ENCODE data around the gene EIF4EBP2. TPM values are rescaled to one million over a fixed set of nuclear protein-coding genes. Genes with fewer than 3 reads are reported as not detected.
A peak's percentile ranks its signal among the peaks of the same experiment; 100 is the strongest.

The EIF4EBP2 gene
- total RNA-seq, 1 experiment from 2014 or later: 78.0 TPM

DNA sequence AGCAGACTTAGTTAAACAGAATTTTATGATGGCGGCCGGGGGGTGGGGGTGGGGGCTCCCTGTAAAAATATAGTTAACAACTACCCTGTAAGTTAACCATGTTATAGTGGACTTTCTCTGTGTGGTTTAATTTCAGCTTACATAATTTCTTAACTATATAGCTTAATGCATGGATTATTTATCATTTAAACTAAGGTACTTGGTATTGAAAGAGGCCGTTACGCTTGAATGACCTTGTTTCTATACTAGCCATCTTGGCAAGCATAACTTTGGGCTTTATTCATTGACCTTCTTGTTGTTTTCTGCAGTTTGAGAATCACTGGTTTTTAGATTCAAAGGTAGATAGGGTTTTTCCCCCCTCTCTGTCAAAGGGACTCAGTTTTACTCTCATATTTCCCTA, 8.4 kb downstream of the EIF4EBP2 start:
- Histone ChIP-seq H3K4me1 (ENCODE audit: low read length) (peaks cover 49% of the 10 kb centered on the region), H3K79me2 (ENCODE audit: low read length) (peaks cover 92% of the 10 kb centered on the region), H3K4me3 (ENCODE audit: low read length) (no peak overlapping the region), H2AFZ (ENCODE audit: low read length) (no peak overlapping the region), H3K27ac (ENCODE audit: low read length) (no peak overlapping the region), H3K9me2 (replicated peaks; ENCODE audit: insufficient read depth, low read length) (no peaks in the 10 kb centered on the region), H3K9me3 (ENCODE audit: low read length) (no peaks in the 10 kb centered on the region), H4K20me1 (ENCODE audit: insufficient read depth, low read depth, low read length) (peaks cover 14% of the 10 kb centered on the region), H3K4me2 (ENCODE audit: low read depth, low read length, poor library complexity, severe bottlenecking) (peak overlapping the region; percentile 14), H3K27me3 (ENCODE audit: low read length) (no peaks in the 10 kb centered on the region), H3K9ac (ENCODE audit: low read length) (no peak overlapping the region), H3K36me3 (ENCODE audit: insufficient read depth, low read length) (no peaks in the 10 kb centered on the region)
- no peak for DNase-seq

DNA sequence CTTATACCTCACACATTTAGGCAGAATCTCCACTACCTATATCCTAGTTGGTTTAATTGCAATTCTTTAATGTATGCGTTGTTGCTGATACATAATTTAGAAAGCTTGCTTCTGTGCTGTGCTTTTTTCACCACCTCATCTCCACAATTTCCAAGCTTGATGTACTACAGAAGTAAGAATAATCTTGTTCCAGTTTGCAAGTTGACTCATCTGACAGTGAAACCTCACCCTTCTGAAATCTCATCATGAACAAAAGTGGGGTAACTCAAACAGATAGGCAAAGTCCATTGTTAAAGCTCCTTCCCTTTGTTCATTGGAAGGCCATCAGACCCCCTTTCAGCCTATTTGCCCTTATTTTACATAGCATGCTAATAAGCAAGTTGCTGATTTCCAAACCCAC, 13.6 kb downstream of the EIF4EBP2 start:
- Histone ChIP-seq H3K9ac (ENCODE audit: low read length) (no peak overlapping the region), H2AFZ (ENCODE audit: low read length) (no peak overlapping the region), H3K79me2 (ENCODE audit: low read length) (peaks cover 61% of the 10 kb centered on the region), H3K4me1 (ENCODE audit: low read length) (peaks cover 25% of the 10 kb centered on the region), H3K4me3 (ENCODE audit: low read length) (no peak overlapping the region), H3K9me2 (replicated peaks; ENCODE audit: insufficient read depth, low read length) (no peaks in the 10 kb centered on the region), H3K36me3 (ENCODE audit: insufficient read depth, low read length) (peaks cover 24% of the 10 kb centered on the region; the same call in 1 of the 2 replicates), H3K27ac (ENCODE audit: low read length) (no peak overlapping the region), H3K27me3 (ENCODE audit: low read length) (no peaks in the 10 kb centered on the region), H4K20me1 (ENCODE audit: insufficient read depth, low read depth, low read length) (peaks cover 12% of the 10 kb centered on the region; the same call in 1 of the 2 replicates), H3K4me2 (ENCODE audit: low read depth, low read length, poor library complexity, severe bottlenecking) (no peak overlapping the region), H3K9me3 (ENCODE audit: low read length) (no peaks in the 10 kb centered on the region)
- no peak for DNase-seq

DNA sequence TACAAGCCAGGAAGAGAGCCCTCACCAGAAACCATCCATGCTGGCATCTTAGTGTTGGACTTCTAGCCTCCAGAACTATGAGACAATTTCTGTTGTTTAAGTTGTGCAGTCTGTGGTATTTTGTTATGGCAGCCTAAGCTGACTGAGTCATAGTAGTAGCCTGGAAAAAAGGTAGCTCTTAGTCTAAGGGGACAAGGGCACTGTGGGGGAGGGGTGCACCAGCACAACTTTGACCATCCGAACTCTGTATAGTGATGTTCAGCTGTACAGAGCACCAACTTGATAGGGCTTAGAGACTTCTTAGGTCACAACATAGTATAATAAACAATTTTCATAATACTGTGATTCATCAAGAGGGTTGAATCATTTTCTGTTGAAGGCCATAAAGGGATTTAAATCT, 14.3 kb downstream of the EIF4EBP2 start:
- Histone ChIP-seq H3K4me1 (ENCODE audit: low read length) (peaks cover 22% of the 10 kb centered on the region), H3K4me3 (ENCODE audit: low read length) (no peak overlapping the region), H2AFZ (ENCODE audit: low read length) (no peak overlapping the region), H3K9ac (ENCODE audit: low read length) (no peak overlapping the region), H3K9me2 (replicated peaks; ENCODE audit: insufficient read depth, low read length) (no peaks in the 10 kb centered on the region), H3K36me3 (ENCODE audit: insufficient read depth, low read length) (peaks cover 27% of the 10 kb centered on the region; the same call in 1 of the 2 replicates), H3K4me2 (ENCODE audit: low read depth, low read length, poor library complexity, severe bottlenecking) (no peak overlapping the region), H3K27ac (ENCODE audit: low read length) (no peak overlapping the region), H3K79me2 (ENCODE audit: low read length) (peaks cover 55% of the 10 kb centered on the region), H3K9me3 (ENCODE audit: low read length) (no peaks in the 10 kb centered on the region), H4K20me1 (ENCODE audit: insufficient read depth, low read depth, low read length) (peaks cover 12% of the 10 kb centered on the region; the same call in 1 of the 2 replicates), H3K27me3 (ENCODE audit: low read length) (no peaks in the 10 kb centered on the region)
- no peak for DNase-seq

DNA sequence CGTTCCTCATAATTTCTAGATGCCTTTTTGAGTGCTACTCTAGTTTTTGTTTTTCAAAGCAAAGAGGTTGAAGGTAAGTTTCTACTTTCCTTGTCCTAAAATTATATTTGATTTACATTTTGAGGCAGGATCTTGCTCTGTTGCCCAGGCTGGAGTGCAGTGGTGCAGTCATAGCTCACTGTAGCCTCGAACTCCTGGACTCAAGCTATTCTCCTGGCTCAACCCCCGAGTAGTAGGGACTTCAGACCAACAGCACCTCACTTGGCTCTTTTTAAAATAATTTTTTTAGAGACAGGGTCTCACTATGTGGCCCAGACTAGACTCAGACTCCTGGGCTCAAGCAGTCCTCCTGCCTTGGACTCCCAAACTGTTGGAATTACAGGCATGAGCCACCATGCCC, 14.8 kb downstream of the EIF4EBP2 start:
- H3K9me2 ChIP-seq (replicated peaks; ENCODE audit: insufficient read depth, low read length): no peaks in the 10 kb centered on the region
- no peak for DNase-seq
- H4K20me1 ChIP-seq (ENCODE audit: insufficient read depth, low read depth, low read length): peaks cover 12% of the 10 kb centered on the region

DNA sequence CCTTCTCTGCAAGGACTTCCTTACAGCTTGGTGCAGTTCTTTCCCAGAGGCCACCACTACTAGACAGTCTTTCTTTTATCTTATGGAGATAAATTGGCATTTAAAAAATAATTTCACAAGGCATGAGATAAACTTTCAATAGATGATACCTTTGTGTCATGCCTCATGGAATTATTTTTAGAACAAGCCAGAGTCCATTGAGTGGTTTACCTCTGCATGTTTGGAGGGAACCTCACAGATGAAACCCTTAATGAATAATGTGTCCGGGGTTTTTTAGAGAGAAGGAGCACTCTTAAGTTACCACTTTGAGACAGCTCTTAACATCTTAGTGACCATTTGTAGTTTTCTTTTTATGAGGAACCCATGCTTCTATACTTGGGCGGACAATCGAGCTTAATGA, 20.4 kb downstream of the EIF4EBP2 start:
- no peak overlapping the region for H3K27ac ChIP-seq (ENCODE audit: low read length)
- no peak overlapping the region for H2AFZ ChIP-seq (ENCODE audit: low read length)
- no peak overlapping the region for H3K4me3 ChIP-seq (ENCODE audit: low read length)
- no peaks in the 10 kb centered on the region for H3K4me1 ChIP-seq (ENCODE audit: low read length)
- H3K9me3 ChIP-seq (ENCODE audit: low read length): no peaks in the 10 kb centered on the region
- H3K4me2 ChIP-seq (ENCODE audit: low read depth, low read length, poor library complexity, severe bottlenecking): no peak overlapping the region
- H3K9ac ChIP-seq (ENCODE audit: low read length): no peak overlapping the region
- no peaks in the 10 kb centered on the region for H3K27me3 ChIP-seq (ENCODE audit: low read length)
- H3K79me2 ChIP-seq (ENCODE audit: low read length): no peaks in the 10 kb centered on the region
- peaks cover 4% of the 10 kb centered on the region for H4K20me1 ChIP-seq (ENCODE audit: insufficient read depth, low read depth, low read length)
- no peaks in the 10 kb centered on the region for H3K9me2 ChIP-seq (replicated peaks; ENCODE audit: insufficient read depth, low read length)
- H3K36me3 ChIP-seq (ENCODE audit: insufficient read depth, low read length): peaks cover 83% of the 10 kb centered on the region; the same call in 1 of the 2 replicates
- no peak for DNase-seq

More for the DNA sequence above, 14.8 kb downstream of the EIF4EBP2 start:
- H3K9me3 ChIP-seq (ENCODE audit: low read length): no peaks in the 10 kb centered on the region
- peaks cover 50% of the 10 kb centered on the region for H3K79me2 ChIP-seq (ENCODE audit: low read length)
- no peak overlapping the region for H3K4me2 ChIP-seq (ENCODE audit: low read depth, low read length, poor library complexity, severe bottlenecking)
- no peak overlapping the region for H3K9ac ChIP-seq (ENCODE audit: low read length)
- no peak overlapping the region for H2AFZ ChIP-seq (ENCODE audit: low read length)
- no peak overlapping the region for H3K4me3 ChIP-seq (ENCODE audit: low read length)
- no peaks in the 10 kb centered on the region for H3K27me3 ChIP-seq (ENCODE audit: low read length)
- peaks cover 32% of the 10 kb centered on the region; the same call in 1 of the 2 replicates for H3K36me3 ChIP-seq (ENCODE audit: insufficient read depth, low read length)
- H3K4me1 ChIP-seq (ENCODE audit: low read length): peaks cover 22% of the 10 kb centered on the region
- H3K27ac ChIP-seq (ENCODE audit: low read length): no peak overlapping the region

DNA sequence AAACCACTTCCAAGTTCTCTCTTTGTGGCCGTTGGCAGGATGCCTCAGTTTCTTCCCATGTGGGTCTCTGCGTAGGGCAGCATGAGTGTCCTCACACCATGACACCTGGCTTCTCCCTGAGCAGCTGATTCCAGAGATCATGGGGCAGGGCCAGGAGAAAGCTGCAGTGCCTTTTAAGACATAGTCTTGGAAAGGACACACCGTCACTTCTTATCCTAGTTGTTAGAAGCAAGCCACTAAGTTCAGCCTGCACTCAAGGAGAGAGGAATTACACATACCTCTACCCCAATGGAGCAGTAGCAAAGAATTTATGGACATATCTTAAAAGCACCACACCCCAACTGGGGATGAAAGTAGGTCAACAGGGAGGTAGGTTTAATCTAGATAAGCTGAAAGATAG, 21.2 kb downstream of the EIF4EBP2 start:
- DNase-seq: no peak
- Histone ChIP-seq H3K4me1 (ENCODE audit: low read length) (no peaks in the 10 kb centered on the region), H3K4me3 (ENCODE audit: low read length) (no peak overlapping the region), H3K4me2 (ENCODE audit: low read depth, low read length, poor library complexity, severe bottlenecking) (no peak overlapping the region), H3K79me2 (ENCODE audit: low read length) (no peaks in the 10 kb centered on the region), H3K27ac (ENCODE audit: low read length) (no peak overlapping the region), H2AFZ (ENCODE audit: low read length) (no peak overlapping the region), H3K9me2 (replicated peaks; ENCODE audit: insufficient read depth, low read length) (no peaks in the 10 kb centered on the region), H3K36me3 (ENCODE audit: insufficient read depth, low read length) (peaks cover 78% of the 10 kb centered on the region), H3K9me3 (ENCODE audit: low read length) (no peaks in the 10 kb centered on the region), H4K20me1 (ENCODE audit: insufficient read depth, low read depth, low read length) (peaks cover 4% of the 10 kb centered on the region), H3K27me3 (ENCODE audit: low read length) (no peaks in the 10 kb centered on the region), H3K9ac (ENCODE audit: low read length) (no peak overlapping the region)

DNA sequence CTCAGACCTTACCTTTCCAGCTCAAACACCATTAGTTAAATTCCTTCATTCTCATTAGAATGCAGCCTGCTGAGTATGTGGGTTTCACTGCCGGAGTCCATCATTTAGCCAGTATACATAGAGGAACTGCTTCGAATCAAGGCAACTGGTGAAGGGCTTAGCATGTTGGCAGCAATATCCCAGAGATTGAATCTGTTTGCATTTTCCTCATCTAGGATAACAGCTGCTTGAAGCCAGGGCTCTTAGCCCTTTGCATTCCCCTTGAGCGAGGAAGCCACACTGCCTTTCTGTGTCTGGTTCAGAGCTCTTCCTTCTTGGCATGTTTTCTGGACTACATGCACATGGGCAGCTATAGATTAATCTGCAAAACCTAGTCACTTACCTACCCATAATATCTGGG, 22.9 kb downstream of the EIF4EBP2 start:
- Histone ChIP-seq H3K79me2 (ENCODE audit: low read length) (no peaks in the 10 kb centered on the region), H3K9me2 (replicated peaks; ENCODE audit: insufficient read depth, low read length) (no peaks in the 10 kb centered on the region), H2AFZ (ENCODE audit: low read length) (no peak overlapping the region), H3K4me3 (ENCODE audit: low read length) (no peak overlapping the region), H3K27ac (ENCODE audit: low read length) (no peak overlapping the region), H3K4me2 (ENCODE audit: low read depth, low read length, poor library complexity, severe bottlenecking) (no peak overlapping the region), H3K9me3 (ENCODE audit: low read length) (no peaks in the 10 kb centered on the region), H3K36me3 (ENCODE audit: insufficient read depth, low read length) (peaks cover 67% of the 10 kb centered on the region), H3K27me3 (ENCODE audit: low read length) (no peaks in the 10 kb centered on the region), H3K9ac (ENCODE audit: low read length) (no peak overlapping the region), H3K4me1 (ENCODE audit: low read length) (no peaks in the 10 kb centered on the region), H4K20me1 (ENCODE audit: insufficient read depth, low read depth, low read length) (peaks cover 4% of the 10 kb centered on the region; the same call in 1 of the 2 replicates)
- no peak for DNase-seq

DNA sequence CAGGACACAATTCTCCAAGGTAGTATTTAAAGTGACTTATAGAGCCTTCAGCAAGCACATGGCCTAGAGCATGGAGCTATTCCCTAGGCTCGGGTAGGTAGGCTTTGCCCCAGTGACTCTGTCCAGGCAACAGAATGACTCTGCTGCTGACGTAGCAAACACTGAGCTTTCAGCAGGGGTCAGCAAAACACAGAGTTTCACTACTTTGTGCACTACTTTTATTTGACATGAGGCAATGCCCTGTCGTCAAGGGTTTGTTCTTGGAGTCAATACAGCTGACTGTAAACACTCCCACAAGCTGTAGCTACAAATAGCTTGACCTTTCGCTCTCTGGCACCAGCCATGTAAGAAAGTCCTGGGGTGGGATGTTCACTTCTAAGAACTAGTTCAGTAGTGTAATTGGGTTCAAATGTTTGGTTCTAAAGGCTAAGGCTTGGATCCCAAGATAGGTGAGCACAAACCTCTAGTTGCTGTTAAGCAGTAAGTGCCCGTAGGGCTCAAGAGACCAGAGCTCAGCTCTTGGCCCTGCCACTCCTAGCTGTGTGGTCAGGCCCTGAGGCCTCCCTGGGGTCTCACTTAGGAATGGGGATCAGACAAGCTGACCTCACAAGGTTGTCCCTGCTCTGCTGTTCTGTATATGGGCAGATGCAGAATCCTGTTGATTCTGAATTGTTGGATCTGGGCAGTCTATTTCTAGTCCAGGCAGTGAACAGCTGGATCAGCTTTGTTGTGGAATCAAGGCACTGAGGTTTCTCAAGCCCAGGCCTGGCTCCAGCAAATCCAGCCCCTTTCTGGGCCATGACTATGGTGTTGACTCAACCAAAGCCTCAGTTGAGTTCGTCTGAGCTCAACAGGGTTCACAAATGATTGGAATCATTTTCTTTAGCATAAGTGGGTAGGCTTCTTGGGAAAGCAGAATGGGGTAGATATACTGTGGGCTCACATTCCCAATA, 26.8 kb downstream of the EIF4EBP2 start:
- Histone ChIP-seq H3K27me3 (ENCODE audit: low read length) (no peaks in the 10 kb centered on the region), H3K36me3 (ENCODE audit: insufficient read depth, low read length) (peaks cover 31% of the 10 kb centered on the region), H4K20me1 (ENCODE audit: insufficient read depth, low read depth, low read length) (0 out of 2 replicates have a peak, but pooled peaks cover 4% of the 10 kb centered on the region), H3K27ac (ENCODE audit: low read length) (no peak overlapping the region), H3K9ac (ENCODE audit: low read length) (no peak overlapping the region), H3K4me2 (ENCODE audit: low read depth, low read length, poor library complexity, severe bottlenecking) (no peak overlapping the region), H3K79me2 (ENCODE audit: low read length) (no peaks in the 10 kb centered on the region), H3K4me3 (ENCODE audit: low read length) (no peak overlapping the region), H3K9me3 (ENCODE audit: low read length) (no peaks in the 10 kb centered on the region), H3K9me2 (replicated peaks; ENCODE audit: insufficient read depth, low read length) (no peaks in the 10 kb centered on the region), H3K4me1 (ENCODE audit: low read length) (peaks cover 5% of the 10 kb centered on the region; the same call in 1 of the 2 replicates), H2AFZ (ENCODE audit: low read length) (no peak overlapping the region)
- no peak for DNase-seq
